ENCODE measurements around the gene HOXC11.

The HOXC11 gene

GRCh38 chr12:53975064-53975471 lies 2.1 kb downstream of the HOXC11 start:
- no peak for DNase-seq

GRCh38 chr12:53975479-53976152 lies 2.7 kb downstream of the HOXC11 start:
- no peak for DNase-seq

- no peak for DNase-seq
Measured at GRCh38 chr12:53976172-53976822, 3.4 kb downstream of the HOXC11 start.

GRCh38 chr12:53976823-53977595 lies 4.1 kb downstream of the HOXC11 start:
- DNase-seq: no peak

GRCh38 chr12:53977596-53978445 lies 4.9 kb downstream of the HOXC11 start:
- DNase-seq: no peak

GRCh38 chr12:53978477-53979356 lies 5.8 kb downstream of the HOXC11 start:
- DNase-seq: no peak

- no peak for DNase-seq
Measured at GRCh38 chr12:53980104-53980801, 7.3 kb downstream of the HOXC11 start.

- no peak for DNase-seq
Measured at GRCh38 chr12:53980802-53981496, 8.0 kb downstream of the HOXC11 start.

GRCh38 chr12:53981634-53982565 lies 9.0 kb downstream of the HOXC11 start:
- DNase-seq: no peak

GRCh38 chr12:53982648-53983567 lies 10.0 kb downstream of the HOXC11 start:
- DNase-seq: no peak

- no peak for DNase-seq
Measured at GRCh38 chr12:53983568-53983949, 10.6 kb downstream of the HOXC11 start.

- no peak for DNase-seq
Measured at GRCh38 chr12:53983950-53984572, 11.1 kb downstream of the HOXC11 start.

- peak; percentile 65 to 76 for DNase-seq
Measured at GRCh38 chr12:53984901-53985691, 12.2 kb downstream of the HOXC11 start, which contains the start of gene HOXC10. TSS of gene HOXC10 (plus strand) at chr12:53985146. CDS start at chr12:53985260, 114 bp downstream.

- DNase-seq: no peak
Measured at GRCh38 chr12:53985692-53985993, 12.7 kb downstream of the HOXC11 start.

- DNase-seq: no peak
Measured at GRCh38 chr12:53985994-53986685, 13.2 kb downstream of the HOXC11 start.

All from activated CD4-positive, alpha-beta T cell treated with anti-CD3 and anti-CD28 coated beads for 4 hours (primary cell).